HG02852 (cell line): ENCODE results near the gene CMTM5.
"Not testable (repeated sequence)": the region's sequence is repeated elsewhere in the genome, so short reads cannot be mapped to it uniquely, and the experiment has no call there.

ENCODE experiments used
- ATAC-seq: cut with Tn5 transposase; IDR thresholded peaks from one replicate; pipeline ENCODE4 v1.9.1; 2021; ENCODE audit warnings: mild to moderate bottlenecking, moderate library complexity; ENCODE audit not compliant: unreplicated experiment

Gene CMTM5

GRCh38 chr14:23377573-23378563 is 1.0 kb downstream of the CMTM5 start:
- ATAC-seq = no peak

- no peak for ATAC-seq
These were observed 1.9 kb downstream of the CMTM5 start for GRCh38 chr14:23378612-23379220.

DNA sequence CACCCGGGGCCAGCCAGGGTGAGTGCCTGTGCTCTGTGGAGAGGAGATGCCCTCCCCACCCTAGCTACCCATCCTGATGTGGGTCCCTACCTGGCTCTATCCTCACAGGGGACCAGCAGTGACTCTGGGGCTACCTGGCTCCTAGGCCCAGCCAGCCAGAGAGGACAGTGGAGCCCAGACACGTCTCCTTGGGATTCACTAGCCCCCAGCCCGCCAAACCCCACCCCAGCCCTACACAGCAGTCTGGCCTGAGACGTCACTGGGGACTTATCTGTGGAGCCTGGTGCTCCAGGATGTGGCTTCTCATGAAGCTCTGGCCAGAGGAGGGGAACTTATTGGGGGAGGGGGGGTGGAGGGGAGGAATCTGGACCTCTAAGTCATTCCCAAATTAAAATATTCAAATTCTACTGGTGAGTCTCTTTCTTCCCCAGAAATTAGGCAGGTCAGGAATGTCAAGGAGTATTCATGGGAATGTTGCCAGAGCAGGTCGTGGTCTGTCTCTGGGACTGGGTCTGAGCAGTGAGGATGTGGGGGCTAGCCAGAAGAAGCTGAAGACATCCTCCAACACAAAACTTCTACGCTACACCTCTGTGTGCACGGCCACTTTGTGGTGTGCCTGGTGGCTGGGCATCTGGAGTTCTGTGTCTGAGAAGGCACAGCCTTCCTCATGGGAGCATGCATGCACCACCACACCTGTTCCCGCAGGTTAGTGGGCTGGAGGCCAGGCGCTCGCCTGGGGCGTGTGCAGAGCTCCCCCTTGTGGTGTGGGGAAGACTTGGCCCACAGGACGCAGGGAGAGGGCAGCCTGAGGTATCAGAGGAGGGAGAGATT is 2.7 kb downstream of the CMTM5 start:
- ATAC-seq = no peak

DNA sequence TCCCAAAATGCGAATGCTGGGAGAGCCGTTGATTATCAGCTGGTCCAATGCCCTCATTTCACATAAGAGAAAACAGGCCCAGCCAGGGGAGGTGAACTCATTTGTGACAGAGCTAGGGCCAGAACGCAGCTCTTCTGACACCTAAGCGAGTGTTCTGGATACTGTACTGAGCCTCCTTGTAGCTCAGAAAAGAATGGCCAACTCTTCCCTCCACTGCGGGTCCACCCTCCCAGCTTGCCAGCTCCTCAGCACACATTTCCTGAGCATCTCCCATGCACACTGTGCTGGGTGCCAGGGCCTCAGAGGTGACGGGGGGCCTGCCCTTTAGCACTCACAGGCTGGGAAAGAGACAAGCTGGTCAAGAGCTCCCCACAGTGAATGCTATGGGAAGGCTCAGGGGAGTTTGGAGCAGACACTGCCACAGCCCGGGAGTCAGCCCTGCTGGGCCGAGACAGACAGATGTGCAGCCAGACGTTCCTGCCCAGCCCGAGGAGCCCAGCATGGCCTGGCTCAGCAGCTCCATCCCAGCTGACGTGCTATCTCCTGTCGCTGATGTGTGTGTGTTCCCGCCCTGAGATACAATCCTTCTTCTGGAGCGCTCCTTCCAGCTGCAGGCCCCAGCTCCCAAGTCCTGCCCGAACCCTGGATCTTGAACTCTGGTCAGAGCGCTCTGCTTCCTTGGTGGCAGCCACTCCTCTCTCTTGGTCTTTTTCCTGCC is 3.5 kb downstream of the CMTM5 start:
- ATAC-seq = no peak

DNA sequence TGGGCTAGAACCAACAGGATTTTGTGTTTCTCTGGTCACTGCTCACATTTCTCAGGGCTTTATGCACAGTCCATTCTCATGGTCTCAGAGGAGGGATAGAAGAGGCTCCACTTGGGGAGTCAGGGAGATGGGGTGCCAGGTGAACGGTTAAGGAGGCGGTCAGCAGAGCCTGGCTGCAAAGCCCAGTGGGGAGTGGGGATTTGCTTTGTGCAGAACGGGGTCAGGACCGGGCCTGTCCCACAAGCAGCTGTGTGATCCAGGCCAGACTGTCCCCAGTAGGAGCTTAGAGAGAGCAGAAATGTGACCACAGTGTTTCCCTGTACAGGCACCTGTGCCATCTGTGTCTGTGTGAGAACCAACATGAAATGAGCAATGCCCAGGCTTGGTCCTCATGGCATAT is 4.1 kb downstream of the CMTM5 start:
- ATAC-seq = no peak

DNA sequence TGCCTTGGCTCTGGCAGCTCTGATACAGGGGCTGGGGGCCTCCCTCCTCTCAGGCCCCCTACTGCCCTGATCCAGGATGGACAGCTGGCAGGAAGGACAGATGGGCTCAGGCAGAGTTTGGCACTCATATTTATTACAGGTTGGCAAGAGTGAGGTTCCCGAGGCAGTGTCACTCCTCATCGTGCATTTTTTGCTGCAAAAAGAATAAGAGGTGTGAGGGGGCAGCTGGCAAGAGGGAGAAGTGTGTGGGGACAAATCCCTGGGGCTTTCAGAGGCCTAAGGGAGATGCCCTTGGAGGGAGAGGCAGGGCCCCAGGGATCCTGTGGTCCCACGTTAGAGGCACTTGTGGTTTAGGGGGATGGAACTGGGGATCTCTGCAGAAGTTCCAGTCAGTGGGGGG is 5.0 kb downstream of the CMTM5 start:
- no peak for ATAC-seq

DNA sequence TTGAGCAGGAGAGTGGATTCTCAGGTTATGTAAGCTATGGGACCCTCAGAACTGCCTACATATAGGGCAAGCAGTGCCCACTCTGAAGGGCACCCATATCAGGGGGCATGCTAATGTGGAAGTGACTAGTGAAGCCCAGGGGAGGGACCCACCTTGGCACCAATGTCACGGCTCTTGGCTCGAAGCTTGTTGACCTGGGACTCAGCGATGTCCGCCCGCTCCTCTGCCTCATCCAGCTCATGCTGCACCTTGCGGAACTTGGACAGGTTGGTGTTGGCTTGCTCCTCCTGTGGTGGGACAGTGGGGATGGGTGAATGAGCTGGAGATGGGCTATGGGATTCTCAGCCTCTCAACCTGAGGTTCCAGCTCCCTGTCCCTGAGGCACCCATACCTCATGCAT is 5.4 kb downstream of the CMTM5 start:
- no peak for ATAC-seq

GRCh38 chr14:23382731-23383440 is 6.0 kb downstream of the CMTM5 start:
- no peak for ATAC-seq

GRCh38 chr14:23384364-23385080 is 7.7 kb downstream of the CMTM5 start:
- ATAC-seq = no peak

GRCh38 chr14:23385244-23385641 is 8.4 kb downstream of the CMTM5 start:
- ATAC-seq = no peak

DNA sequence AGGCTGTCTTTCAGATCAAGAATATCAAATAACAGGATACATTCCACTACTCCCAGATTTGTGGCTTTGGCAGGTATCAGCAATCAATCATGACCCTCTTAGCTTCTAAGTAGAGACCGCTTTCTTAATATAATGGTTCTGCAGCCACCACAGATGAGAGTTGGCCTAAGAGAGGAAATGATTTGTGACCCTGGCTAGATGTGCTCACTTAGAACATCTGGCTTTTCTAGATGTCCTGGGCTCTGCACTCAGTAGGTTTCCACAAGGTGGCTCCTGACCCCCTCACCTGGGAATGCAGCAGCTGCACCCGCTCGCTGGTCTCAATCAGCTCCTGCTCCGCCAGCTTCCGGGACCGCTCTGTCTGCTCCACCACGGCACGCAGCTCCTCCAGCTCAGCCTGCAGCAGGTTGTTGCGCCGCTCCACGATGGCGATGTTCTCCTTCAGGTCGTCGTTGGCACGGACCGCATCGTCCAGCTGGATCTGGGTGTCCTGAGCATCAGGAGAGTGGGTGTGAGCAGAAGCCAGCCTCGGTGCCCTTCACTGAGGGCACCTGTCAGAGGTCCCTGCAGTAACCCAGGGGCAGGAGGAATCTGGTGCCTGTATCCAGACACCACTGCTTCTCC is 8.9 kb downstream of the CMTM5 start:
- no peak for ATAC-seq

DNA sequence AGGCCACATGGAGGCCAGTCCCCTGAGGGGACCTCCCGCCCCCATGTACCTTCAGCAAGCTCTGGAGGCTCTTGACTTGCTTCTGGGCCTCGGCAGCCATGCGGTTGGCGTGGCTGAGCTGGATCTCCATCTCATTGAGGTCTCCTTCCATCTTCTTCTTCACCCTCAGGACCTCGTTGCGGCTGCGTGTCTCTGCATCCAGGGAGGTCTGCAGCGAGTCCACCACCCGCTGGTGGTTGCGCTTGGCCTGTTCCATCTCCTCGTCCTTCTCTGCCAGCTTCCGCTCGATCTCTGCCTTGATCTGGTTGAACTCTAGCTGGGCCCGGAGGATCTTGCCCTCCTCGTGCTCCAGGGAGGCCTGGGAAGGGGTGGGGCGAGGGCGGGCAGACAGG is 9.4 kb downstream of the CMTM5 start:
- ATAC-seq = not testable (repeated sequence)

GRCh38 chr14:23386999-23387398 is 10.2 kb downstream of the CMTM5 start:
- no peak for ATAC-seq

DNA sequence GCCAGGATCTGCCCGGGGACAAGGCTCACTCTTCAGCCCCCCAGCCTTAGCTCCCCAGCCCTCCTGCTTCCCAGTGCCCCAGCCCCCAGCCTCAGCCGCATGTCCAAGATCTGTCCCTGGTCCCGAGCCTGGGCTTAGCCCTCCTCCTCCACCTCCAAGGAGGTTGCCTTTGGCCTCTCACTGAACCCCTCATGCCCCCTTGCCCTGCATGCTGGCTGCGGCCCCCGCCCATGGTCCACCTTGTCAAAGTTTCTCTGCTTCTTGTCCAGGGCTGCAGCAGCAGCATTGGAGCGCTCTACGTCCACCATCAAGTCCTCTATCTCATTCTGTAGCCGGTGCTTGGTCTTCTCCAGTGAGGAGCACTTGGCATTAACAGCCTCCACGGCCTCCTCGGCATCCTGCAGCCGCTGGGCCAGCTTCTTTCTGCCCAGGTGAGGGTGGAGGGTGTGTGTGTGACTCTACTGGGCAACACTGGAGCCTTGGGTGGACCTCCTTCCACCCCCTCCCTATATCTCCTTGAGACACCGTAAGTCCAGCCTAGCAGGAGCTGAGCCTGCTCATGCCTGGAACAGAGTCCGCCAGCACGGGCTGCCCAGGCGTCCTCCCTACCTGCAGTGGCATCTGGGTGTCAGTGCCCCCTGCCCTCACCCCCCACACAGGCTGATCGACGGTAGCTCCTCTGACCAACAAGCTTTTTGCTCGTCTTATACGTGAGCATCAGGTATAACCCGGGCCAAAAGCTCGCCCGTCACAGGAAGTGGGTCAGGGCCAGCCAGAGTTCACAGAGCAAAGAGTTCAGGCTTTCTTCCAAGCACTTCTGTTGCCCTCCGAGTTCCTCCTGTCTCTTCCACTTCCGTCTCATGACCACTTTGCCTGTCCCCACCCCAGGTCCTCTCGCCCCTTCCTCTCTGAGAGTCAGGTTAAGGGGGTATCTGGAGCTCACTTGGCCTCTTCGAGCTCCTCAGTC is 11.4 kb downstream of the CMTM5 start:
- no peak for ATAC-seq

DNA sequence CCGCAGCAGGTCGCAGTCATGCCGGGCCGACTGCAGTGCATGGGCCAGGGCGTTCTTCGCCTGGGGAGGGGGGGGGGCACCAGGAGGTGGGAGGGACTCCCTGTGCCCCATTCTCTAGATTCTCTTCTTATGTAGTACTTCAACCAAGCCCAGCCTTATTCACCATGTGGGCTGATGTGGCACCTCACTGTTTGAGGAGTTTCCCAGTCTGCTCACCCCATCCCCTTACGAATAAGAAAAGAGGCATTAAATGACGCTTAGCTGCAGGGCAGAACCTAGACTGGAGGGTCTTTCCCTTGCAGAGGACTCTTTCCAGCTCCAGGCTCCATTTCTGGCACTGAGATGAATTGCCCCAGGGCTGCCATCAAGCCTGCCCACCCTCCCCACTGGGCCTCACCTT is 12.2 kb downstream of the CMTM5 start:
- ATAC-seq = no peak

DNA sequence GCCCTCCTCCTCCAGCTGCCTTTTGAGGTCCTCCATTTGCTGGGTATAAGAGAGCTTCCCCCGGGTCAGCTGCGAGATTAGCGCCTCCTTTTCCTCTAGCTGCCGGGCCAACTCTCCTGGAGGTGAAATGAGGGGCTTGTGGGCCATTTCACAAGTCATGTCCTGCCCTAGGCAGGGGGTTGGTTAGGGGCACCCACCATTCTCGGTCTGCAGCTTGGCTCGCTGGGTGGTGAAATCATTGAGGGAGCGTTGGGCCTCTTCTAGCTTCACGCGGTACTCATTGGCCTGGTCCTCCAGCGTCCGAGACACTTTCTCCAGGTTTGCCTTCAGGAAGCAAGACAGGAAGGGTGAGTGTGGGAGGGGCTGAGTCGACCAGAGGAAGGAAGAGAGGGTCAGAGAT is 12.6 kb downstream of the CMTM5 start:
- no peak for ATAC-seq

DNA sequence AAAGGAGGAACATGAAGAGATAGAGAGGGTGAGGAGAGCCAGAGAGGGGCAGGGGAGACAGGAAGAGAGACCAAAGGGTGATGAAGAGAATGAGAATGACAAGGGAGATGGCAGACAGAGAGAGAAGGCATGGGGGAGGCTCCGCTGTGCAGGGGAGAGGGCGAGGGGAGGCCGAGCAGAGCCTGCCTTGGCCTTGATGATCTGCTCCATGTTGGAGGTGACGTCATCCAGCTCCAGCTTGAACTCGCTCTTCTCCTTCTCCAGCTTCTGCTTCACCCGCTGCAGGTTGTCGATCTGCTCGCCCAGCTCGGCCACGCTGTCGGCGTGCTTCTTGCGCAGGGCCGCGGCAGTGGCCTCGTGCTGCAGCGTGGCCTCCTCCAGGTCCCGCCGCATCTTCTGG is 13.0 kb downstream of the CMTM5 start:
- ATAC-seq = not testable (repeated sequence)

- ATAC-seq = no peak
These were observed 15.8 kb downstream of the CMTM5 start for GRCh38 chr14:23392613-23393012.
